Neural cell (in vitro differentiated cells): Measurements from ENCODE around the gene HS6ST1. TPM values are rescaled to one million over a fixed set of nuclear protein-coding genes. Genes with fewer than 3 reads are reported as not detected.

ENCODE experiments used
- H2AFZ ChIP-seq: fragments of 200-600, 300-800 bp; sonication (generic), shearing (Covaris generic); 2 replicates; pipeline ENCODE4 v1.6.0; 2014; ENCODE audit warnings: low read depth, mild to moderate bottlenecking, antibody characterized with exemption, low read length, moderate library complexity
- H3F3A ChIP-seq: fragments of 200-600 bp; shearing (Covaris generic); 2 replicates; pipeline ENCODE4 v1.6.1; 2016; ENCODE audit warnings: mild to moderate bottlenecking, moderate library complexity, mixed read lengths, antibody characterized with exemption, low read length; ENCODE audit not compliant: insufficient read depth, poor library complexity, severe bottlenecking
- H3K27ac ChIP-seq: fragments of 200-600, 300-800 bp; sonication (generic), shearing (Covaris generic); 2 replicates; pipeline ENCODE4 v1.5.1; 2014; ENCODE audit warnings: mild to moderate bottlenecking, low read length, moderate library complexity
- H3K27me3 ChIP-seq: fragments of 300-800, 200-600 bp; sonication (generic), shearing (Covaris generic); 2 replicates; pipeline ENCODE4 v1.6.0; 2014; ENCODE audit warnings: mild to moderate bottlenecking, low read depth, low read length, moderate library complexity; ENCODE audit not compliant: insufficient read depth
- H3K36me3 ChIP-seq: fragments of 300-800, 200-600 bp; sonication (generic), shearing (Covaris generic); 2 replicates; pipeline ENCODE4 v1.5.1; 2014; ENCODE audit warnings: mild to moderate bottlenecking, antibody characterized with exemption, low read length, moderate library complexity; ENCODE audit not compliant: insufficient read depth
- H3K4me2 ChIP-seq: fragments of 300-800, 200-600 bp; sonication (generic), shearing (Covaris generic); 2 replicates; pipeline ENCODE4 v1.6.0; 2014; ENCODE audit warnings: mild to moderate bottlenecking, low read length
- H3K4me3 ChIP-seq: fragments of 300-800, 200-600 bp; sonication (generic), shearing (Covaris generic); 2 replicates; pipeline ENCODE4 v1.5.1; 2014; ENCODE audit warnings: mild to moderate bottlenecking, low read length, moderate library complexity
- H3K79me2 ChIP-seq: fragments of 200-600 bp; shearing (Covaris generic); replicated peaks from 2 replicates; pipeline ENCODE4 v1.6.0; 2014; ENCODE audit warnings: mild to moderate bottlenecking, low read length, moderate library complexity; ENCODE audit not compliant: insufficient read depth
- H3K9ac ChIP-seq: fragments of 300-800, 200-600 bp; sonication (generic), shearing (Covaris generic); 2 replicates; pipeline ENCODE4 v1.6.1; 2016; ENCODE audit warnings: mild to moderate bottlenecking, low read length, mixed read lengths
- H3K9me2 ChIP-seq: fragments of 200-600 bp; shearing (Covaris generic); 2 replicates; pipeline ENCODE4 v1.6.1; 2016; ENCODE audit warnings: mild to moderate bottlenecking, low read length, mixed read lengths; ENCODE audit not compliant: insufficient read depth
- H3K9me3 ChIP-seq: fragments of 200-600, 300-800 bp; sonication (generic), shearing (Covaris generic); 2 replicates; pipeline ENCODE4 v1.6.1; 2016; ENCODE audit warnings: mild to moderate bottlenecking, mixed run types, low read length, moderate library complexity, mixed read lengths
- H4K20me1 ChIP-seq: fragments of 200-600 bp; shearing (Covaris generic); 2 replicates; pipeline ENCODE4 v1.6.1; 2016; ENCODE audit warnings: mild to moderate bottlenecking, mixed run types; ENCODE audit not compliant: insufficient read depth
- CTCF ChIP-seq: fragments of 450-650 bp; IDR thresholded peaks from 2 replicates; pipeline ENCODE4 v1.5.1; 2014; ENCODE audit warnings: antibody characterized with exemption, mild to moderate bottlenecking, moderate library complexity; ENCODE audit not compliant: poor library complexity, severe bottlenecking
- EP300 ChIP-seq: fragments of 450-650 bp; conservative IDR thresholded peaks from 2 replicates; pipeline ENCODE4 v1.6.1; 2014; ENCODE audit warnings: antibody characterized with exemption, mild to moderate bottlenecking, moderate library complexity; ENCODE audit not compliant: poor library complexity, severe bottlenecking
- EZH2 ChIP-seq: fragments of 200-600, 300-800 bp; shearing (Covaris generic), sonication (generic); IDR thresholded peaks from 2 replicates; pipeline ENCODE4 v1.6.1; 2014; ENCODE audit warnings: antibody characterized with exemption, low read length, borderline replicate concordance, mild to moderate bottlenecking; ENCODE audit not compliant: insufficient read depth, poor library complexity, severe bottlenecking
- MXI1 ChIP-seq: fragments of 450-650 bp; conservative IDR thresholded peaks from 2 replicates; pipeline ENCODE4 v1.6.1; 2014; ENCODE audit warnings: antibody characterized with exemption, mild to moderate bottlenecking; ENCODE audit not compliant: poor library complexity, severe bottlenecking
- POLR2AphosphoS5 ChIP-seq: IDR thresholded peaks from 2 replicates; pipeline ENCODE4 v1.6.1; 2012
- RAD21 ChIP-seq: fragments of 450-650 bp; conservative IDR thresholded peaks from 2 replicates; pipeline ENCODE4 v1.6.1; 2014; ENCODE audit warnings: antibody characterized with exemption, mild to moderate bottlenecking, moderate library complexity
- REST ChIP-seq: IDR thresholded peaks from 2 replicates; pipeline ENCODE4 v1.6.1; 2012; ENCODE audit warnings: borderline replicate concordance
- SMC3 ChIP-seq: fragments of 450-650 bp; conservative IDR thresholded peaks from 2 replicates; pipeline ENCODE4 v1.6.1; 2014; ENCODE audit warnings: antibody characterized with exemption, mild to moderate bottlenecking, moderate library complexity; ENCODE audit not compliant: poor library complexity
- TAF1 ChIP-seq: IDR thresholded peaks from 2 replicates; pipeline ENCODE4 v1.6.1; 2012; ENCODE audit warnings: low read depth
- polyA plus RNA-seq: library from polyadenylated mRNA; depleted of rRNA; stranded (reverse); fragments of >200 nt; gene quantifications from 2 replicates; pipeline ENCODE4 v1.2.3, GENCODE V29; 2014

The HS6ST1 gene
- polyA plus RNA-seq, 1 donor from 2014 or later: 44.1 TPM

- Histone ChIP-seq H3K36me3 (no peaks in the 10 kb centered on the region), H3F3A (no peaks in the 10 kb centered on the region), H3K4me3 (no peak overlapping the region), H2AFZ (no peak overlapping the region), H3K9me3 (no peaks in the 10 kb centered on the region), H3K4me2 (no peak overlapping the region), H3K27ac (no peak overlapping the region), H3K79me2 (peaks cover 63% of the 10 kb centered on the region), H3K9me2 (no peaks in the 10 kb centered on the region), H3K9ac (no peak overlapping the region), H4K20me1 (no peaks in the 10 kb centered on the region), H3K27me3 (no peaks in the 10 kb centered on the region)
- TF ChIP-seq REST (no peak), EZH2 (no peak), EP300 (no peak), SMC3 (no peak), CTCF (no peak), TAF1 (no peak), MXI1 (no peak), POLR2AphosphoS5 (no peak), RAD21 (no peak)
These were observed 20.4 kb downstream of the HS6ST1 start for GRCh38 chr2:128298286-128298685.

GRCh38 chr2:128293870-128294455 lies 24.7 kb downstream of the HS6ST1 start:
- no peak for TF ChIP-seq EZH2
- no peak for TF ChIP-seq CTCF
- TF ChIP-seq RAD21: no peak
- TF ChIP-seq TAF1: no peak
- no peak for TF ChIP-seq EP300
- TF ChIP-seq MXI1: no peak
- TF ChIP-seq POLR2AphosphoS5: no peak
- TF ChIP-seq REST: no peak
- TF ChIP-seq SMC3: no peak
- H2AFZ ChIP-seq: no peak overlapping the region
- H3K4me2 ChIP-seq: no peak overlapping the region
- H3F3A ChIP-seq: no peaks in the 10 kb centered on the region
- H3K9me2 ChIP-seq: no peaks in the 10 kb centered on the region
- no peaks in the 10 kb centered on the region for H4K20me1 ChIP-seq
- H3K9ac ChIP-seq: no peak overlapping the region
- no peak overlapping the region for H3K4me3 ChIP-seq
- H3K9me3 ChIP-seq: no peaks in the 10 kb centered on the region
- H3K36me3 ChIP-seq: no peaks in the 10 kb centered on the region
- no peaks in the 10 kb centered on the region for H3K27me3 ChIP-seq
- H3K27ac ChIP-seq: no peak overlapping the region
- peaks cover 53% of the 10 kb centered on the region for H3K79me2 ChIP-seq
